K562 (cell line): ENCODE measurements around the gene ANKRD12. TPM values are rescaled to one million over a fixed set of nuclear protein-coding genes. Genes with fewer than 3 reads are reported as not detected.

Source experiments
- E2F6 ChIP-seq, 2 experiments: IDR thresholded peaks; 2 replicates each; pipeline ENCODE4 v1.6.1; 2011; ENCODE audit warnings: borderline replicate concordance in 1 of 2, control low read depth in 1 of 2, low read depth in 1 of 2, low read length in 1 of 2, mild to moderate bottlenecking in 1 of 2, mixed read lengths in 1 of 2, moderate library complexity in 1 of 2; ENCODE audit not compliant: insufficient read depth in 1 of 2, insufficient read length in 1 of 2, poor library complexity in 1 of 2, severe bottlenecking in 1 of 2; ENCODE audit errors: extremely low read depth in 1 of 2
- HMGXB4 ChIP-seq: sonication (generic); formaldehyde crosslinking; IDR thresholded peaks from 2 replicates; pipeline ENCODE4 v1.8.1; 2023; ENCODE audit warnings: mild to moderate bottlenecking, missing genetic modification reagents
- MAX ChIP-seq: sonication (generic); formaldehyde crosslinking; IDR thresholded peaks from 2 replicates; pipeline ENCODE4 v1.9.0; 2022; ENCODE audit warnings: mild to moderate bottlenecking, missing genetic modification reagents
- MEIS2 ChIP-seq: fragments of 450-650 bp; IDR thresholded peaks from 2 replicates; pipeline ENCODE4 v1.6.1; 2014; ENCODE audit warnings: mild to moderate bottlenecking; ENCODE audit not compliant: partially characterized antibody
- MXI1 ChIP-seq: IDR thresholded peaks from 2 replicates; pipeline ENCODE4 v1.6.1; 2011; ENCODE audit warnings: low read depth, mild to moderate bottlenecking, improper control_type of control experiment, low read length
- NFIX ChIP-seq: fragments of 250-450 bp; sonication (Bioruptor Pico); IDR thresholded peaks from 2 replicates; pipeline ENCODE4 v1.4.0; 2020; ENCODE audit warnings: low read depth, mild to moderate bottlenecking, moderate library complexity
- PHF21A ChIP-seq: fragments of 450-650 bp; IDR thresholded peaks from 2 replicates; pipeline ENCODE4 v1.6.1; 2017; ENCODE audit warnings: low read depth, borderline replicate concordance
- POU5F1 ChIP-seq: fragments of 150-350 bp; IDR thresholded peaks from 2 replicates; pipeline ENCODE4 v1.6.1; 2014; ENCODE audit warnings: borderline replicate concordance, low read length, low read depth, mild to moderate bottlenecking; ENCODE audit not compliant: partially characterized antibody
- PPARD ChIP-seq: fragments of 250-450 bp; sonication (Bioruptor Pico); IDR thresholded peaks from 2 replicates; pipeline ENCODE4 v1.8.0; 2022; ENCODE audit warnings: inconsistent platforms, mild to moderate bottlenecking, moderate library complexity
- RBM25 ChIP-seq: fragments of 200-400 bp; formaldehyde crosslinking; IDR thresholded peaks from 2 replicates; pipeline ENCODE4 v1.6.1; 2018; ENCODE audit warnings: low read length, low read depth, moderate library complexity; ENCODE audit not compliant: severe bottlenecking
- SRSF9 ChIP-seq: fragments of 200-400 bp; formaldehyde crosslinking; IDR thresholded peaks from 2 replicates; pipeline ENCODE4 v1.6.1; 2017; ENCODE audit warnings: low read depth, low read length, borderline replicate concordance
- SUPT5H ChIP-seq: fragments of 450-650 bp; IDR thresholded peaks from 2 replicates; pipeline ENCODE4 v1.6.1; 2016
- TEAD2 ChIP-seq: fragments of 450-650 bp; IDR thresholded peaks from 2 replicates; pipeline ENCODE4 v1.6.1; 2016; ENCODE audit warnings: missing genetic modification characterization, control low read depth, missing compliant biosample characterization
- ZNF24 ChIP-seq: fragments of 450-650 bp; IDR thresholded peaks from 2 replicates; pipeline ENCODE4 v1.6.1; 2016
- ZNF263 ChIP-seq: sonication (generic); formaldehyde crosslinking; IDR thresholded peaks from 2 replicates; pipeline ENCODE4 v1.8.0; 2022; ENCODE audit warnings: mild to moderate bottlenecking, missing genetic modification reagents, borderline replicate concordance
- ZNF347 ChIP-seq: fragments of 450-650 bp; formaldehyde crosslinking; IDR thresholded peaks from 2 replicates; pipeline ENCODE4 v1.4.0; 2020; ENCODE audit warnings: low read depth, mild to moderate bottlenecking, moderate library complexity
- ZNF717 ChIP-seq: fragments of 250-450 bp; sonication (Bioruptor Pico); IDR thresholded peaks from 2 replicates; pipeline ENCODE4 v1.5.0; 2021
- polyA plus RNA-seq, 8 experiments: library from polyadenylated mRNA; depleted of rRNA in 4 of 8; stranded (reverse) in 5 of 8; unstranded in 3 of 8; fragments of >200 nt; fragmentation: Nextera tagmentation in 2 of 8; fragmentation: Illumina TruSeq in 1 of 8; extraction: Ambion mirVana in 2 of 8; extraction: Trizol in 1 of 8; gene quantifications; 2 replicates each; pipeline versions ENCODE4 v1.2.1 to v1.2.3, GENCODE V29; 2011 to 2014; ENCODE audit warnings: inconsistent platforms in 1 of 8, missing spikeins in 1 of 8
- total RNA-seq, 7 experiments: library from RNA; depleted of rRNA in 6 of 7; stranded (reverse); fragments of >200 nt in 6 of 7; fragmentation: Illumina TruSeq in 2 of 7; extraction: Trizol in 2 of 7; gene quantifications; 2 replicates each; pipeline versions ENCODE4 v1.2.1 to v1.2.3, GENCODE V29; 2011 to 2021; ENCODE audit warnings: low replicate concordance in 1 of 7
- TF ChIP-seq, protein P1 (sequence below): fragments of 450-650 bp; IDR thresholded peaks from 2 replicates; pipeline ENCODE4 v1.6.1; 2014; ENCODE audit warnings: low read depth, mild to moderate bottlenecking, moderate library complexity, borderline replicate concordance
- TF ChIP-seq, protein P2 (sequence below), 2 experiments: fragments of 150-350 bp in 1 of 2; IDR thresholded peaks; 2 replicates each; pipeline ENCODE4 v1.6.1; 2012 to 2016; ENCODE audit warnings: low read depth in 2 of 2, low read length in 2 of 2, mild to moderate bottlenecking in 1 of 2, moderate library complexity in 1 of 2

The ANKRD12 gene
- total and polyA plus RNA-seq, 9 of the 15 experiments (the other 6 are each of a cell fraction or from before 2014, with no cell fraction given) = 6.6 to 28.2 (median 16.0) TPM

DNA sequence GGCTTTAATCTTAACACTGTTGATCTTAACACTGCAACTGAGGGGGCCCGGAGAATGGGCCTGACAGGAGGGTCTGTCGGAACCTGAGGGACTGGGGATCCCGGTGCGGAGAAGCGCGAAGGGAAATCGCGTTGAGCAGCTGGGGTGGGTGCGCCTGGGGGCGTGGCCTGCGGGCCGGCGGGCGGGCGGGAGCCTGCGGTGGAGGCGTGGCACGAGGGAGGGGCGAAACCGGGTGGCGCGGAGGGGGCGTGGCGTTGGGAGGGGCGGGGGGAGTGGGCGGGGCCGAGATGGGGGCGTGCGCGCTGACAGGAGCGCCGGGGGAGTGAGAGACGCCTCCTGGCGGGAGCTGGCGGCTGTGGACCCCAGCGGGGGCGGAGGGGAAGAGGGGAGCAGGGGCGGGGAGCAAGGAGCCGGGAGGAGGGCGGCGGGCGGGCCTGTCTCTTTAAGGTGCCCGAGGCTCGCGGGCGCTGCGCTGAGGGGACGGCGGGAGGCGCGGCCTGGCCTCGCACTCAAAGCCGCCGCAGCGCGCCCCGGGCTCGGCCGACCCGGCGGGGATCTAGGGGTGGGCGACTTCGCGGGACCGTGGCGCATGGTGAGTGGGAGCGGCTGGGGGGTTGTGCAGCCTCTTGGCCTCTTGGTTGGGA, 197.9 kb downstream of the ANKRD12 start, which contains the start of gene TWSG1 (continued):
- TF ChIP-seq E2F6 (IDR thresholded peaks at IDR 0.05; ENCODE audit: borderline replicate concordance in 1 of 2, extremely low read depth in 1 of 2, insufficient read depth in 1 of 2, insufficient read length in 1 of 2, low read depth in 1 of 2, low read length in 1 of 2, poor library complexity in 1 of 2, severe bottlenecking in 1 of 2) (peak; percentile 34 to 70), HMGXB4 (CRISPR knock-in tag) (no peak), MAX (CRISPR knock-in tag) (peak; percentile 9; the same call in 1 of the 2 replicates), MXI1 (0 out of 2 replicates have a peak, but pooled peaks have one; percentile 38), PHF21A (no peak), PPARD (CRISPR knock-in tag) (no peak), ZNF263 (CRISPR knock-in tag) (peak; percentile 39; the same call in 1 of the 2 replicates), MEIS2 (no peak), NFIX (CRISPR knock-in tag) (no peak), ZNF347 (CRISPR knock-in tag) (no peak), POU5F1 (no peak), SUPT5H (0 out of 2 replicates have a peak, but pooled peaks have one; percentile 29), ZNF24 (no peak), SRSF9 (no peak), ZNF717 (CRISPR knock-in tag) (no peak), TEAD2 (tag) (no peak), RBM25 (no peak)
- TF ChIP-seq, protein P1, sequence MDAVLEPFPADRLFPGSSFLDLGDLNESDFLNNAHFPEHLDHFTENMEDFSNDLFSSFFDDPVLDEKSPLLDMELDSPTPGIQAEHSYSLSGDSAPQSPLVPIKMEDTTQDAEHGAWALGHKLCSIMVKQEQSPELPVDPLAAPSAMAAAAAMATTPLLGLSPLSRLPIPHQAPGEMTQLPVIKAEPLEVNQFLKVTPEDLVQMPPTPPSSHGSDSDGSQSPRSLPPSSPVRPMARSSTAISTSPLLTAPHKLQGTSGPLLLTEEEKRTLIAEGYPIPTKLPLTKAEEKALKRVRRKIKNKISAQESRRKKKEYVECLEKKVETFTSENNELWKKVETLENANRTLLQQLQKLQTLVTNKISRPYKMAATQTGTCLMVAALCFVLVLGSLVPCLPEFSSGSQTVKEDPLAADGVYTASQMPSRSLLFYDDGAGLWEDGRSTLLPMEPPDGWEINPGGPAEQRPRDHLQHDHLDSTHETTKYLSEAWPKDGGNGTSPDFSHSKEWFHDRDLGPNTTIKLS = no peak
- TF ChIP-seq, protein P2, sequence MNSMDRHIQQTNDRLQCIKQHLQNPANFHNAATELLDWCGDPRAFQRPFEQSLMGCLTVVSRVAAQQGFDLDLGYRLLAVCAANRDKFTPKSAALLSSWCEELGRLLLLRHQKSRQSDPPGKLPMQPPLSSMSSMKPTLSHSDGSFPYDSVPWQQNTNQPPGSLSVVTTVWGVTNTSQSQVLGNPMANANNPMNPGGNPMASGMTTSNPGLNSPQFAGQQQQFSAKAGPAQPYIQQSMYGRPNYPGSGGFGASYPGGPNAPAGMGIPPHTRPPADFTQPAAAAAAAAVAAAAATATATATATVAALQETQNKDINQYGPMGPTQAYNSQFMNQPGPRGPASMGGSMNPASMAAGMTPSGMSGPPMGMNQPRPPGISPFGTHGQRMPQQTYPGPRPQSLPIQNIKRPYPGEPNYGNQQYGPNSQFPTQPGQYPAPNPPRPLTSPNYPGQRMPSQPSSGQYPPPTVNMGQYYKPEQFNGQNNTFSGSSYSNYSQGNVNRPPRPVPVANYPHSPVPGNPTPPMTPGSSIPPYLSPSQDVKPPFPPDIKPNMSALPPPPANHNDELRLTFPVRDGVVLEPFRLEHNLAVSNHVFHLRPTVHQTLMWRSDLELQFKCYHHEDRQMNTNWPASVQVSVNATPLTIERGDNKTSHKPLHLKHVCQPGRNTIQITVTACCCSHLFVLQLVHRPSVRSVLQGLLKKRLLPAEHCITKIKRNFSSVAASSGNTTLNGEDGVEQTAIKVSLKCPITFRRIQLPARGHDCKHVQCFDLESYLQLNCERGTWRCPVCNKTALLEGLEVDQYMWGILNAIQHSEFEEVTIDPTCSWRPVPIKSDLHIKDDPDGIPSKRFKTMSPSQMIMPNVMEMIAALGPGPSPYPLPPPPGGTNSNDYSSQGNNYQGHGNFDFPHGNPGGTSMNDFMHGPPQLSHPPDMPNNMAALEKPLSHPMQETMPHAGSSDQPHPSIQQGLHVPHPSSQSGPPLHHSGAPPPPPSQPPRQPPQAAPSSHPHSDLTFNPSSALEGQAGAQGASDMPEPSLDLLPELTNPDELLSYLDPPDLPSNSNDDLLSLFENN (IDR thresholded peaks at IDR 0.05; ENCODE audit: low read depth in 2 of 2, low read length in 2 of 2) = 0 out of 4 replicates have a peak, but pooled peaks of 1 of the 2 experiments have one; percentile 12
